Measurements from ENCODE around the gene STEAP2.

- TF ChIP-seq SUZ12 (IDR thresholded peaks at IDR 0.05; ENCODE audit: extremely low read depth, insufficient read depth, insufficient read length) (no peak), ZNF274 (IDR thresholded peaks at IDR 0.05; ENCODE audit: low read depth, low read length) (no peak)
Observed at GRCh38 chr7:90216771-90217170, 5.2 kb downstream of the STEAP2 start.
